GM18867 (cell line): Measurements from ENCODE around the gene MED10.

ENCODE experiments used
- ATAC-seq: cut with Tn5 transposase; IDR thresholded peaks from one replicate; pipeline ENCODE4 v1.9.1; 2021; ENCODE audit warnings: mild to moderate bottlenecking, moderate library complexity; ENCODE audit not compliant: unreplicated experiment

Gene MED10

GRCh38 chr5:6353602-6354302 lies 24.6 kb downstream of the MED10 start:
- ATAC-seq = no peak

- ATAC-seq = no peak
Observed at GRCh38 chr5:6350277-6351090, 27.9 kb downstream of the MED10 start.

GRCh38 chr5:6349387-6349786 lies 29.0 kb downstream of the MED10 start:
- no peak for ATAC-seq

GRCh38 chr5:6348476-6349000 lies 29.8 kb downstream of the MED10 start:
- no peak for ATAC-seq

- no peak for ATAC-seq
Observed at GRCh38 chr5:6347673-6348072, 30.7 kb downstream of the MED10 start.

GRCh38 chr5:6347165-6347564 lies 31.2 kb downstream of the MED10 start:
- no peak for ATAC-seq

DNA sequence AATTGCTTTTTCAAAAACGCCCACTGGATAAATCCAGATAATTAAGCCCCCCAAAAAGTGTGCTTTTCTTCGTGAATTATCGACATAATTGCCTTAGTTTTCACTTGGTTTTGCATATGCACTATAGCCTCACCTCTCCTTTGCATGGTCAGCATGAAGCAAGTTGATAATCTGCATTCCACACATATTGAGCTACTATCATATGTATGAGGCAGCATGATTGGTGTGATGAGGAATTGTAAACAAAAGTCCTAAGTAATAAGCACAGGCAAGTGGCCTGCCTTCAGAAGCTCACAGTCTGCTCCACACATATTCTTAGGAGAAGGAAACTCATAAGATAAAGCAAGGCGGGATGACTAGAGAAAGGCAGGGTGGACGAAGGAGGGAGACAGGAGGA lies 33.8 kb downstream of the MED10 start:
- ATAC-seq = no peak

DNA sequence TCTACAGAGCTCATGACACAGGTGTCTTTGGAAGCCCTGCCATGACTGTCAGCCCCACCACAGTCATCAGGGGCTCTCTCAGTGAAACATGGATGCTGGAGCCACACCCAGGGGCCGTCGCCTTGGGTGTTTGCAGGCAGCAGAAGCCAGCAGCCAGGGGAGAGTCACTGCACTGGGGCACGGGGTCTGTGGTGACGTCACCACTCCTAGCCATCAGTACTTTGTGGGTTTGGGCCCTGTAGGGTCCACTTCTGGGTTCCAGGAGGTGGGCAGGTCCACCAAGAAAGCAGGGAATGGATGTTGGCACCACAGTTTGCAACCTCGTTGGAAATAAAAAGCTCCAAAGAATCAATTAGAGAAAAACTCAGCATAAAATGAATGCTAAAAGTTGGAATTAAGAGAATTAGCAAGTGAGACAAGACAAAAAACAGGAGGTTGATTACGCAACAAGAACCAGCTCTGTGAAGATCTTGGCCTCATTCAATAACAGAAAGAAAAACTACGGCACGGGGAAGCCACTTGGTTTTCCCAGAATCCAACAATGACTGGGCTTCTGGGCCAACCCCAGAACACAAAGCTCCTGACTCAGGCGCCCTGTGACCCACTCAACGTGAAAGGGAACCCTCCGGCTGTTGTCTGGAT lies 34.3 kb downstream of the MED10 start:
- no peak for ATAC-seq

DNA sequence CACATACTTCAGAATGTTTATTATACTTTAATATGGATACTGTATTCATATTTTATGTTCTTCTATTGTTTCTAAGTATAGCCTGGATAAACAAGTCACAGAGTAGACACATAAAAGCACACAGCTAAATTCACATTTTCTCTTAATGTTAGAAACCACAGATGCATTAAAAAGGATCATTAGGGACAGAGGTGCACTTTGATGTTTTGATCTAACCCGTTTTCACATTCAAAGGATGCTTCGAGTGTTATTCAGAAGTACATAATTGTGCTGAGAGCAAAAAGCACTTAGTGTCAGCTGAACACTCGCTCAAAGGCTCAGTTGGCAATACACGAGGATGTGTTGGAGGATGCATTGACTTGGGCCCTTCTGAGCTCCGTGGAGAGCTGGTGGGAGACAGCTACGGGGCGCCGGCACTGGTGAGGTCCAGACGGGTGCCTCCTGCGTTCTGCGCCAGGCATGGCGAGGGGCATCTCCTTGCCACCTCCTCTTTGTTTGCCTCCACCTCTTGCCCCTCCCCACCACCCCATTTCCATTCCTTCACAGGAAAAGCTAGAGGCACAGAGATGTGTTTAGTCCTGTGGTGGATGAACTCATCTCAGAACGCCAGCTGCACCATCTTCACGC lies 35.5 kb downstream of the MED10 start:
- ATAC-seq = no peak

- no peak for ATAC-seq
Observed at GRCh38 chr5:6340100-6340499, 38.2 kb downstream of the MED10 start.

GRCh38 chr5:6338871-6339270 lies 39.5 kb downstream of the MED10 start:
- no peak for ATAC-seq

DNA sequence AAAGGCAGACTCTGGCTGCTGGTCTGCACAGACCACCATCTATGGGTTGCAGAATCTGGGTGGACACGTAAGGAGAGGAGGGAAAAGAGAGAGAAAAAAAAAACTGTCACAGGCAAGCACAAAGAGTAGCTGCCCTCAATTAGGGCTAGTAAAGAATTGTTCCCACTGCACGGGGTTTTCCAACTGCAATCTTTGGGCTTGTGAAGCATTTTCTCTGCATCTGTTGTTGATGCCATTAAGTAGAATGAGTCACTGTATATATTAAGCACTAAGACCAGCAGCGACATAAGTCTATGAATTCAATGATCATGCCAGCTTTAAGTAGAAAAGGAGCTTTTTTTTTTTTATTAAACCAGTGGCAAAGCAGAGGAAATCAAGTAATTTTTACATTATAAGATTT lies 40.2 kb downstream of the MED10 start:
- no peak for ATAC-seq

DNA sequence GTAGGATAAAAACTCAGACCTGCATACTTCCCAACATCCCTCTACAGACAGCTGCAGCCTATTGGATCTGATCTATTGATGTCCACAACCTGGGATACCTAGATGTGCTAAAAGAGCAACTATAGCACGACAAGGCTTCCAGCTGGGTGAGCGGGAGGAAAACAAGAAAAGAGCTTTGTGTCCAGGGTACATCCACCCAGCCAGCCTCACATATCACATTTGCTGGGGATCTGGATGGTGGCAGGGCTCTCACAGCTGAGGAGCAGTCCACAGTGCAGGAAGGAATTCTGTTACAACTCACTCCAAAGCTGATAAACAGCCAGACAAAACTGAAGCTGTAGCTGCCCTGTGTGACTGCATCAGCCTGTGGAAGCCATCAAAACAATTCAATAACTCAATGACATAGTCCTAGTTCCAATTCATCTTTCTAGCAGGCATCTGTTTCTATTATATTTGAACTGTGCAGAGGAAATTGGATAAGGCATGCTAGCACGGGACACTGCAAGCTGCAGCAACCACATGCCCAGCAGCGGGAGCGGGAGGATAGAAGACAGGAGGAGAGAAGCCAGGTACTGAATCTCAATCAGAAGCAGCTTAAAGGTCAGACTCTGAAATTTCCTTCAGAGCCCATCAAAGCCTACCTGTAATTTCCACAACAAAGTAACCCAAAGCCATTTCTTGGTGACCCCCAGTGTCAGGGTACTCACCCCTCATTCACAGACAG lies 45.0 kb downstream of the MED10 start:
- ATAC-seq = no peak

- ATAC-seq = no peak
Observed at GRCh38 chr5:6328173-6328572, 50.2 kb downstream of the MED10 start.

- ATAC-seq = no peak
Observed at GRCh38 chr5:6326776-6327175, 51.6 kb downstream of the MED10 start.

DNA sequence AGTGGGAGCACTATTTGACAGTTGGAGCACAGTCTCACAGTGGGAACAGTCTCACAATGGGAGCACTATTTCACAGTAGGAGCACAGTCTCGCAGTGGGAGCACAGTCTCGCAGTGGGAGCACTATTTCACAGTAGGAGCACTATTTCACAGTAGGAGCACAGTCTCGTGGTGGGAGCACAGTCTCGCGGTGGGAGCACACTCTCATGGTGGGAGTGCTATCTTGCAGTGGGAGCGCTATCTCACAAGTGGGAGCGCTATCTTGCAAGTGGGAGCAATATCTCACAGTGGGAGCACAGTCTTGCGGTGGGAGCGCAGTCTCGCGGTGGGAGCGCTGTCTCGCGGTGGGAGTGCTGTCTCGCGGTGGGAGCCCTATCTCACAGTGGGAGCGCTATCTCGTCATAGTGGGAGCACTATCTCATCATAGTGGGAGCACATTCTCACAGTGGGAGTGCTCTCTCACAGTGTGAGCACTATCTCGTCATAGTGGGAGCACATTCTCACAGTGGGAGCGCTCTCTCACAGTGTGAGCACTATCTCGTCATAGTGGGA lies 56.1 kb downstream of the MED10 start:
- no peak for ATAC-seq
